Stimulated activated CD8-positive, alpha-beta memory T cell treated with anti-CD3 and anti-CD28 coated beads, Interleukin-15, amount 100 ng/mL, for 24 hours (primary cell): ENCODE measurements around the gene RHOB.
"Not testable (repeated sequence)": the region's sequence is repeated elsewhere in the genome, so short reads cannot be mapped to it uniquely, and the experiment has no call there.

Experiments
- DNase-seq: peaks from one replicate; pipeline ENCODE4 v3.0.0-alpha.2; 2020; ENCODE audit warnings: low read depth

RHOB gene

GRCh38 chr2:20422402-20423271, 24.2 kb upstream of the RHOB start:
- DNase-seq: no peak

GRCh38 chr2:20423359-20423758, 23.5 kb upstream of the RHOB start:
- DNase-seq: no peak

GRCh38 chr2:20423847-20424246, 23.0 kb upstream of the RHOB start:
- DNase-seq: no peak

GRCh38 chr2:20424300-20425290, 22.3 kb upstream of the RHOB start:
- no peak for DNase-seq

DNA sequence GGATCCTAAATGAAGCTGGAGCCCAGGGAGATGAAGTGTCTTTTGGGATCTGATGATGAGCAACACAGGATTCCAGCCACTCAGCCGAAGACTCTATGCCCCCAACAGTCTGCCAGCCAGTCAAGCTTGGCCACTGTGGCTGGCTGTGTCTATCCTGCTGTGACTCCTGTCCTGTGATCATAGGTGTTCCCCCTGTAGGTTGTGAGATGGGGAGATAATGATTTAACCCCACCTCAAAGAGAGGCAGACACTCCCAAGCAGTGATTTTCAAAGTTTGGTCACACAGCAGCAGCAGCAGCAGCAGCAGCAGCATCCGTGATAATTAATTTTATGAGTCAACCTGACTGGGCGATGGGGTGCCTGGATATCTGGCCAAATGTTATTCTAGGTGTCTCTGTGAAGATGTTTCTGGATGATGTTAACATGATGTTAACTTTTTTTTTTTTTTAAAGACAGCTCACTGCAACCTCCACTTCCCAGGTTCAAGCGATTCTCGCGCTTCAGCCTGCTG, 21.4 kb upstream of the RHOB start:
- no peak for DNase-seq

DNA sequence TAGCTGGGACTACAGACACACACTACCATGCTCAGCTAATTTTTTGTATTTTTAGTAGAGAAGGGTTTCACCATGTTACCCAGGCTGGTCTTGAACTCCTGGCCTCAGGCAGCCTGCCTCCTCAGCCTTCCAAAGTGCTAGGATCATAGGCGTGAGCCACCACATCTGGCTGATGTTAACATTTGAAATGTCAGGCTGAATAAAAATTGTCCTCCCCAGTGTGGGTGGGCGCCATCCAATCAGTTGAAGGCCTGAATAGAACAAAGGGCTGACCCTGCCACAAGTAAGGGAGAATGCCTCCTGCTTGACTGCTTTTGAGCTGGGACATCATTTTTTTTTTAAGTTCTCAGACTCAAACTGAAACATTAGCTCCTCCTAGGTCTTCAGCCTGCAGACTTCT, 21.0 kb upstream of the RHOB start:
- no peak for DNase-seq

- DNase-seq: no peak
Measured at GRCh38 chr2:20427931-20428526, 18.8 kb upstream of the RHOB start.

GRCh38 chr2:20428717-20429490, 18.0 kb upstream of the RHOB start:
- DNase-seq: no peak

GRCh38 chr2:20429528-20429927, 17.3 kb upstream of the RHOB start:
- no peak for DNase-seq

GRCh38 chr2:20430035-20430434, 16.8 kb upstream of the RHOB start:
- DNase-seq: no peak

GRCh38 chr2:20430461-20431300, 16.2 kb upstream of the RHOB start:
- DNase-seq: no peak

- no peak for DNase-seq
Measured at GRCh38 chr2:20431301-20431698, 15.6 kb upstream of the RHOB start.

- DNase-seq: no peak
Measured at GRCh38 chr2:20431772-20432171, 15.1 kb upstream of the RHOB start.

DNA sequence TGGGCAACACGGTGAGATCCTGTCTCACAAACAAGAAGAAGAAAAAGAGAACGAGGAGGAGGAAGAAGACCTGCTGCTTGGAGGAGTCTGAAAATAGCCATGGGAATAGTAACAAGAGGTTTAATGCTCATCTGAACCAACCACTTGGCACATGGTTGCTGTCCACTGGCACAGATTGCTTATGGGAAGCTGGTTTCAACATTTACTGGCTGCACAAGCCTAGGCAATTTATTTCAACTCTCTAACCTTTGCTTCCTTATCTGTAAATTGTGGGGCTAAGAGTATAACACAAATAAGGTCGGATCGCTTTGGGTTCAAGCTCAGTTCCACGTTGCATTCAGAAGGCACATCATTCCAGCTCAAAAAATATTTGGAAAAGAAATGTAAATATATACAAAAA, 14.2 kb upstream of the RHOB start:
- no peak for DNase-seq

- no peak for DNase-seq
Measured at GRCh38 chr2:20433249-20433648, 13.6 kb upstream of the RHOB start.

GRCh38 chr2:20433946-20434553, 12.8 kb upstream of the RHOB start:
- no peak for DNase-seq

GRCh38 chr2:20434588-20435294, 12.1 kb upstream of the RHOB start:
- no peak for DNase-seq

- DNase-seq: not testable (repeated sequence)
Measured at GRCh38 chr2:20435456-20435855, 11.4 kb upstream of the RHOB start.

DNA sequence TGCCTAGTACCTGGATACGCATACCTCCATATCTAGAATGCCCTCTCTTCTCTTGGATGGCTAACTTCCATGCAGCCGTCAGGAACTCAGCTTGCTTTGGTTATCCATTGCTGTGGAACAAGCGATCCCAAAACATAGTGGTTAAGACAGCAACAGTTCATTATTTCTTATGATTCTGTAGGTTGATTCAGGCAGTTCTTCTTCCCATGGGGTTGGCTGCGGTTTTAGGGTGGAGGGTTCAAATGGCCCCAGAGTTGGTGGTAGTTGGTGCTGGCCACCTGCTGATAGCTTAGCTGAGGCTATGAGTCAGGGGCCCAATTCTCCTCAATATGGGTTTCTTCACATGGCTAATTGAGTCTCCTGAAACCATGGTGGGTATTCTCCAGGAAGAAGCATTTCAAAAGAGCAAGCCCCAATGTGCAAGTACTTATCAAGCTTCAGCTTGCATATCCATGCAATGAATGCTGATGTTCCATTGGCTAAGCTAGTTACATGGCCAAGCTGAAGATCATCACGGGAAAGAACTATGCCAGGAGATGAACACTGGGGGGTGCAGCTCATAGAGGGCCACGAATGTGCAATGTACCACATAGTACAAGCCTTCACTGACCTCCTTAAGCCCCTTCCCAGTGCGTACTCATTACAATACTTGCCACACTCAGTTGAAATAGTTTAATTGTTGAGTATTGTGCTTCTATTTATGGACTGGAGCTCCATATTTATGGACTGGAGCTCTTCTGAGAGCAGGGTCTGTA, 10.0 kb upstream of the RHOB start:
- DNase-seq: no peak
